Skeletal muscle tissue (tissue), 4 donors: ENCODE data around the gene GPR137B. TPM values are rescaled to one million over a fixed set of nuclear protein-coding genes. Genes with fewer than 3 reads are reported as not detected.

ENCODE experiments used
- H3K27ac ChIP-seq: one replicate; pipeline ENCODE4 v1.7.0; 2013; ENCODE audit warnings: mild to moderate bottlenecking, low read depth, low read length, inconsistent platforms
- H3K27me3 ChIP-seq, 3 donors: one replicate each; pipeline ENCODE4 v1.7.0; 2013; ENCODE audit warnings: low read length in 3 of 3; ENCODE audit not compliant: control insufficient read depth in 3 of 3, insufficient read depth in 3 of 3
- H3K36me3 ChIP-seq, 3 donors: one replicate each; pipeline ENCODE4 v1.7.0; 2013; ENCODE audit warnings: low read length in 3 of 3; ENCODE audit not compliant: control insufficient read depth in 3 of 3, insufficient read depth in 3 of 3
- H3K4me1 ChIP-seq, 3 donors: one replicate each; pipeline ENCODE4 v1.7.0; 2013; ENCODE audit warnings: low read length in 3 of 3, mild to moderate bottlenecking in 3 of 3; ENCODE audit not compliant: control insufficient read depth in 3 of 3, insufficient read depth in 3 of 3
- H3K4me3 ChIP-seq, 3 donors: one replicate each; pipeline ENCODE4 v1.7.0; 2013; ENCODE audit warnings: low read length in 3 of 3
- H3K9ac ChIP-seq, 3 donors: one replicate each; pipeline ENCODE4 v1.7.0; 2013; ENCODE audit warnings: low read length in 3 of 3, mild to moderate bottlenecking in 3 of 3, moderate library complexity in 2 of 3, low read depth in 1 of 3
- H3K9me3 ChIP-seq, 3 donors: one replicate each; pipeline ENCODE4 v1.7.0; 2013; ENCODE audit warnings: low read length in 3 of 3; ENCODE audit not compliant: control insufficient read depth in 3 of 3
- total RNA-seq: library from RNA; depleted of rRNA; stranded (reverse); fragments of >200 nt; gene quantifications from one replicate; pipeline ENCODE4 v1.2.3, GENCODE V29; 2014
- donor health status: Osteomylitis.

GPR137B gene
- total RNA-seq, 1 donor from 2014 or later = 8.9 TPM

GRCh38 chr1:236114076-236114747, 28.1 kb upstream of the GPR137B start:
- no peak overlapping the region for H3K4me3 ChIP-seq
- H3K27me3 ChIP-seq = peaks cover 0 to 3% (median 0%) of the 10 kb centered on the region in 3 donors
- H3K4me1 ChIP-seq = no peaks in the 10 kb centered on the region
- no peak overlapping the region for H3K9ac ChIP-seq
- H3K36me3 ChIP-seq = no peaks in the 10 kb centered on the region
- H3K27ac ChIP-seq = no peak overlapping the region
- no peaks in the 10 kb centered on the region for H3K9me3 ChIP-seq

GRCh38 chr1:236117710-236118109, 24.6 kb upstream of the GPR137B start:
- Histone ChIP-seq H3K9me3 (no peaks in the 10 kb centered on the region), H3K4me3 (no peak overlapping the region), H3K9ac (no peak overlapping the region), H3K4me1 (no peaks in the 10 kb centered on the region), H3K27ac (no peak overlapping the region), H3K27me3 (peaks cover 0 to 5% (median 0%) of the 10 kb centered on the region in 3 donors), H3K36me3 (no peaks in the 10 kb centered on the region)

GRCh38 chr1:236119943-236120484, 22.3 kb upstream of the GPR137B start:
- no peaks in the 10 kb centered on the region for H3K9me3 ChIP-seq
- H3K4me3 ChIP-seq = no peak overlapping the region
- no peaks in the 10 kb centered on the region for H3K36me3 ChIP-seq
- no peaks in the 10 kb centered on the region for H3K4me1 ChIP-seq
- no peak overlapping the region for H3K27ac ChIP-seq
- no peak overlapping the region for H3K9ac ChIP-seq
- H3K27me3 ChIP-seq = peaks cover 0 to 5% (median 0%) of the 10 kb centered on the region in 3 donors

GRCh38 chr1:236120721-236121153, 21.6 kb upstream of the GPR137B start:
- Histone ChIP-seq H3K27me3 (peaks cover 0 to 5% (median 0%) of the 10 kb centered on the region in 3 donors), H3K9me3 (no peaks in the 10 kb centered on the region), H3K9ac (no peak overlapping the region), H3K4me3 (no peak overlapping the region), H3K27ac (no peak overlapping the region), H3K36me3 (no peaks in the 10 kb centered on the region), H3K4me1 (no peaks in the 10 kb centered on the region)

- H3K27ac ChIP-seq = no peak overlapping the region
- no peak overlapping the region for H3K9ac ChIP-seq
- H3K9me3 ChIP-seq = no peaks in the 10 kb centered on the region
- H3K27me3 ChIP-seq = peaks cover 0 to 8% (median 0%) of the 10 kb centered on the region in 3 donors
- no peaks in the 10 kb centered on the region for H3K36me3 ChIP-seq
- H3K4me3 ChIP-seq = no peak overlapping the region
- H3K4me1 ChIP-seq = no peaks in the 10 kb centered on the region
These were observed 20.2 kb upstream of the GPR137B start for GRCh38 chr1:236122176-236122575.

GRCh38 chr1:236123563-236123962, 18.8 kb upstream of the GPR137B start:
- Histone ChIP-seq H3K27me3 (peaks cover 0 to 6% (median 0%) of the 10 kb centered on the region in 3 donors), H3K4me1 (no peaks in the 10 kb centered on the region), H3K9ac (no peak overlapping the region), H3K4me3 (no peak overlapping the region), H3K9me3 (no peaks in the 10 kb centered on the region), H3K36me3 (no peaks in the 10 kb centered on the region), H3K27ac (no peak overlapping the region)

- H3K27me3 ChIP-seq = peaks cover 0 to 3% (median 0%) of the 10 kb centered on the region in 3 donors
- H3K9me3 ChIP-seq = no peaks in the 10 kb centered on the region
- H3K4me1 ChIP-seq = no peaks in the 10 kb centered on the region
These were observed 17.4 kb upstream of the GPR137B start for GRCh38 chr1:236124965-236125364.

GRCh38 chr1:236127045-236127444, 15.3 kb upstream of the GPR137B start:
- peaks cover 0 to 3% (median 0%) of the 10 kb centered on the region in 3 donors for H3K27me3 ChIP-seq

More at GRCh38 chr1:236124965-236125364, 17.4 kb upstream of the GPR137B start:
- Histone ChIP-seq H3K36me3 (no peaks in the 10 kb centered on the region), H3K9ac (no peak overlapping the region), H3K4me3 (no peak overlapping the region), H3K27ac (no peak overlapping the region)

GRCh38 chr1:236128646-236129178, 13.6 kb upstream of the GPR137B start:
- Histone ChIP-seq H3K27me3 (peaks cover 0 to 3% (median 0%) of the 10 kb centered on the region in 3 donors), H3K4me1 (no peaks in the 10 kb centered on the region), H3K4me3 (no peak overlapping the region), H3K9ac (no peak overlapping the region), H3K9me3 (no peaks in the 10 kb centered on the region), H3K27ac (no peak overlapping the region), H3K36me3 (no peaks in the 10 kb centered on the region)

More at GRCh38 chr1:236127045-236127444, 15.3 kb upstream of the GPR137B start:
- Histone ChIP-seq H3K4me3 (no peak overlapping the region), H3K9ac (no peak overlapping the region), H3K9me3 (no peaks in the 10 kb centered on the region), H3K27ac (no peak overlapping the region), H3K4me1 (no peaks in the 10 kb centered on the region), H3K36me3 (no peaks in the 10 kb centered on the region)

- Histone ChIP-seq H3K27ac (no peak overlapping the region), H3K9me3 (no peaks in the 10 kb centered on the region), H3K36me3 (no peaks in the 10 kb centered on the region), H3K27me3 (peaks cover 0 to 3% (median 0%) of the 10 kb centered on the region in 3 donors), H3K4me1 (no peaks in the 10 kb centered on the region), H3K4me3 (no peak overlapping the region), H3K9ac (no peak overlapping the region)
These were observed 13.0 kb upstream of the GPR137B start for GRCh38 chr1:236129306-236129705.
